Kidney (tissue), 14 donors: Measurements from ENCODE around the gene PDZD2. TPM values are rescaled to one million over a fixed set of nuclear protein-coding genes. Genes with fewer than 3 reads are reported as not detected.

Experiments used
- DNase-seq, 5 donors: peaks; one replicate each; pipeline ENCODE4 v3.0.0-alpha.2; 2013 to 2020
- FAIRE-seq: peaks from 2 replicates; lab custom pipeline; 2012; peaks lifted over from hg19 to GRCh38; lab: Jason Lieb, UNC
- H3K27ac ChIP-seq, 2 donors: one replicate each; pipeline ENCODE4 v1.7.0; 2013; ENCODE audit warnings: low read depth in 2 of 2, low read length in 2 of 2, inconsistent platforms in 1 of 2
- H3K27me3 ChIP-seq: one replicate; pipeline ENCODE4 v1.7.1; 2013; ENCODE audit warnings: low read length, inconsistent platforms; ENCODE audit not compliant: control insufficient read depth, insufficient read depth
- H3K36me3 ChIP-seq, 3 donors: one replicate each; pipeline versions ENCODE4 v1.7.0 to v1.7.1; 2013; ENCODE audit warnings: low read length in 3 of 3, control low read depth in 1 of 3, inconsistent platforms in 1 of 3; ENCODE audit not compliant: insufficient read depth in 3 of 3, control insufficient read depth in 2 of 3
- H3K4me1 ChIP-seq, 3 donors: one replicate each; pipeline versions ENCODE4 v1.7.0 to v1.7.1; 2013; ENCODE audit warnings: low read length in 3 of 3, inconsistent platforms in 1 of 3, low read depth in 1 of 3; ENCODE audit not compliant: control insufficient read depth in 2 of 3, insufficient read depth in 2 of 3
- H3K4me3 ChIP-seq, 3 donors: one replicate each; pipeline versions ENCODE4 v1.7.0 to v1.8.1; 2013; ENCODE audit warnings: low read length in 3 of 3, control low read depth in 1 of 3, inconsistent platforms in 1 of 3
- H3K9ac ChIP-seq, 3 donors: one replicate each; pipeline versions ENCODE4 v1.7.0 to v1.7.1; 2013; ENCODE audit warnings: low read length in 3 of 3, control low read depth in 1 of 3, inconsistent platforms in 1 of 3
- H3K9me3 ChIP-seq, 3 donors: one replicate each; pipeline versions ENCODE4 v1.7.0 to v1.7.1; 2013; ENCODE audit warnings: low read length in 3 of 3, control low read depth in 1 of 3, inconsistent platforms in 1 of 3; ENCODE audit not compliant: control insufficient read depth in 2 of 3, insufficient read depth in 1 of 3
- CTCF ChIP-seq: IDR thresholded peaks from 3 replicates; pipeline ENCODE4 v1.5.1; 2012; ENCODE audit warnings: mild to moderate bottlenecking, moderate library complexity, borderline replicate concordance; ENCODE audit not compliant: insufficient read depth; ENCODE audit errors: extremely low read depth
- intact Hi-C: fragments of 100-400 bp; cut with DNase I; formaldehyde crosslinking; loops from one replicate; pipeline ENCODE4 v1.11.1; 2022
- polyA plus RNA-seq: library from polyadenylated mRNA; stranded (reverse); fragments of 350-450 nt; fragmentation: Illumina TruSeq; extraction: RNeasy Lipid Tissue Mini Kit (QIAGEN cat#74804); gene quantifications from one replicate; pipeline ENCODE4 v1.2.3, GENCODE V29; 2014; ENCODE audit warnings: low read depth, low replicate concordance; ENCODE audit not compliant: insufficient read depth
- total RNA-seq: library from RNA; stranded (reverse); fragmentation: NEBNext Ultra II Directional; extraction: Animal tissue kit (Norgen Biotek cat#: 25700); gene quantifications from one replicate; pipeline ENCODE4 v1.2.1, GENCODE V29; 2021
- donor health status: control.
- donor health status: control.
- donor health status: control.
- donor health status: control.
- donor health status: control.
- donor health status: DM: yes; HTN: yes; CAD: no.
- donor health status: Normal renal cell carcinoma (clear cell type).

Gene PDZD2
- total and polyA plus RNA-seq, 2 donors from 2014 or later, result 6.2 to 14.8 TPM

- TF ChIP-seq CTCF, result no peak
- H3K9ac ChIP-seq, result no peak overlapping the region
- intact Hi-C loops, result no loop called here
- FAIRE-seq (no peak), DNase-seq (no peak)
- H3K4me1 ChIP-seq, result peaks cover 0 to 15% (median 9%) of the 10 kb centered on the region in 3 donors
- H3K4me3 ChIP-seq, result no peak overlapping the region
- H3K9me3 ChIP-seq, result no peaks in the 10 kb centered on the region
- no peaks in the 10 kb centered on the region for H3K27me3 ChIP-seq
- H3K36me3 ChIP-seq, result no peaks in the 10 kb centered on the region
- H3K27ac ChIP-seq, result no peak overlapping the region
Observed at GRCh38 chr5:32147236-32147635, 508.3 kb downstream of the PDZD2 start.

GRCh38 chr5:32147959-32148358 is 509.0 kb downstream of the PDZD2 start:
- no peak for FAIRE-seq
- no peak for TF ChIP-seq CTCF

GRCh38 chr5:32150366-32150765 is 511.4 kb downstream of the PDZD2 start:
- DNase-seq, result no peak
- Histone ChIP-seq H3K4me3 (no peak overlapping the region), H3K9me3 (no peaks in the 10 kb centered on the region), H3K27me3 (no peaks in the 10 kb centered on the region), H3K36me3 (no peaks in the 10 kb centered on the region), H3K9ac (no peak overlapping the region), H3K27ac (no peak overlapping the region), H3K4me1 (peaks cover 0 to 19% (median 4%) of the 10 kb centered on the region in 3 donors)
- no peak for FAIRE-seq
- no peak for TF ChIP-seq CTCF
- intact Hi-C loops, result no loop called here

More at GRCh38 chr5:32147959-32148358, 509.0 kb downstream of the PDZD2 start:
- intact Hi-C loops, result no loop called here
- H3K27ac ChIP-seq, result no peak overlapping the region
- H3K9me3 ChIP-seq, result no peaks in the 10 kb centered on the region
- DNase-seq, result no peak
- H3K9ac ChIP-seq, result no peak overlapping the region
- H3K27me3 ChIP-seq, result no peaks in the 10 kb centered on the region
- H3K4me3 ChIP-seq, result no peak overlapping the region
- no peaks in the 10 kb centered on the region for H3K36me3 ChIP-seq
- H3K4me1 ChIP-seq, result peaks cover 0 to 15% (median 9%) of the 10 kb centered on the region in 3 donors

GRCh38 chr5:32151198-32151597 is 512.3 kb downstream of the PDZD2 start:
- Histone ChIP-seq H3K36me3 (no peaks in the 10 kb centered on the region), H3K27ac (no peak overlapping the region), H3K9ac (no peak overlapping the region), H3K9me3 (no peaks in the 10 kb centered on the region), H3K4me1 (peaks cover 0 to 20% (median 0%) of the 10 kb centered on the region in 3 donors), H3K27me3 (no peaks in the 10 kb centered on the region), H3K4me3 (no peak overlapping the region)
- FAIRE-seq (no peak), DNase-seq (no peak)
- intact Hi-C loops, result no loop called here
- no peak for TF ChIP-seq CTCF
